ENCODE data around the gene C16orf92.

DNA sequence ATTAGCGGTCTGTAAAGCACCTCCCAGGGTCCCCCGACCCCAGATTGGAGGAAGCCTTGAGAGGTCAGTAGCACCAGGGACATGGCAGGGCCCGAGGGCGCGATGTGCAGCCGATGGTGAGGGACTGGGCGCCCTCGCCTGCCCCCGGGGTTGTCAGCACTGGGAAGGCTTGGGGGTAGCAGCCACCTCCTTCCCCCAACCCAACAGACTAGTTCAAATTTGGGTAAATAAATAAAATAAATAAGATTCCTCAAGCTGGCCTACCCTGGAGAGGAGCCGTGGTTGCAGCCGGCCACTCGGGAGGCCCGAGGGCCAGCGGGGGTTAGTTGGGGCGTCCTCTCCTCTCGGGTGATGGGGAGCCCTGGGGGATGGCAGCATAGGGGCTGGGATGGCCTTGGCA lies 1.5 kb downstream of the C16orf92 start:
- TF ChIP-seq TEAD1 (CRISPR knock-in tag; IDR thresholded peaks at IDR 0.05) (no peak), NFYB (CRISPR knock-in tag; conservative IDR thresholded peaks at IDR 0.05; ENCODE audit: low read depth) (no peak), KAT7 (CRISPR knock-in tag; IDR thresholded peaks at IDR 0.05; ENCODE audit: borderline replicate concordance) (no peak), NR3C1 (CRISPR knock-in tag; conservative IDR thresholded peaks at IDR 0.05; ENCODE audit: low read depth) (no peak), ETV6 (CRISPR knock-in tag; IDR thresholded peaks at IDR 0.05) (no peak), ZNF263 (CRISPR knock-in tag; IDR thresholded peaks at IDR 0.05; ENCODE audit: low read depth) (no peak), TP53 (CRISPR knock-in tag; IDR thresholded peaks at IDR 0.05) (no peak), CREB1 (CRISPR knock-in tag; IDR thresholded peaks at IDR 0.05) (no peak)
- TF ChIP-seq, protein P1, sequence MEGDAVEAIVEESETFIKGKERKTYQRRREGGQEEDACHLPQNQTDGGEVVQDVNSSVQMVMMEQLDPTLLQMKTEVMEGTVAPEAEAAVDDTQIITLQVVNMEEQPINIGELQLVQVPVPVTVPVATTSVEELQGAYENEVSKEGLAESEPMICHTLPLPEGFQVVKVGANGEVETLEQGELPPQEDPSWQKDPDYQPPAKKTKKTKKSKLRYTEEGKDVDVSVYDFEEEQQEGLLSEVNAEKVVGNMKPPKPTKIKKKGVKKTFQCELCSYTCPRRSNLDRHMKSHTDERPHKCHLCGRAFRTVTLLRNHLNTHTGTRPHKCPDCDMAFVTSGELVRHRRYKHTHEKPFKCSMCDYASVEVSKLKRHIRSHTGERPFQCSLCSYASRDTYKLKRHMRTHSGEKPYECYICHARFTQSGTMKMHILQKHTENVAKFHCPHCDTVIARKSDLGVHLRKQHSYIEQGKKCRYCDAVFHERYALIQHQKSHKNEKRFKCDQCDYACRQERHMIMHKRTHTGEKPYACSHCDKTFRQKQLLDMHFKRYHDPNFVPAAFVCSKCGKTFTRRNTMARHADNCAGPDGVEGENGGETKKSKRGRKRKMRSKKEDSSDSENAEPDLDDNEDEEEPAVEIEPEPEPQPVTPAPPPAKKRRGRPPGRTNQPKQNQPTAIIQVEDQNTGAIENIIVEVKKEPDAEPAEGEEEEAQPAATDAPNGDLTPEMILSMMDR (IDR thresholded peaks at IDR 0.05), result no peak
- TF ChIP-seq, protein P2, sequence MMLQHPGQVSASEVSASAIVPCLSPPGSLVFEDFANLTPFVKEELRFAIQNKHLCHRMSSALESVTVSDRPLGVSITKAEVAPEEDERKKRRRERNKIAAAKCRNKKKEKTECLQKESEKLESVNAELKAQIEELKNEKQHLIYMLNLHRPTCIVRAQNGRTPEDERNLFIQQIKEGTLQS (CRISPR knock-in tag; conservative IDR thresholded peaks at IDR 0.05), result no peak
- TF ChIP-seq, protein P3, sequence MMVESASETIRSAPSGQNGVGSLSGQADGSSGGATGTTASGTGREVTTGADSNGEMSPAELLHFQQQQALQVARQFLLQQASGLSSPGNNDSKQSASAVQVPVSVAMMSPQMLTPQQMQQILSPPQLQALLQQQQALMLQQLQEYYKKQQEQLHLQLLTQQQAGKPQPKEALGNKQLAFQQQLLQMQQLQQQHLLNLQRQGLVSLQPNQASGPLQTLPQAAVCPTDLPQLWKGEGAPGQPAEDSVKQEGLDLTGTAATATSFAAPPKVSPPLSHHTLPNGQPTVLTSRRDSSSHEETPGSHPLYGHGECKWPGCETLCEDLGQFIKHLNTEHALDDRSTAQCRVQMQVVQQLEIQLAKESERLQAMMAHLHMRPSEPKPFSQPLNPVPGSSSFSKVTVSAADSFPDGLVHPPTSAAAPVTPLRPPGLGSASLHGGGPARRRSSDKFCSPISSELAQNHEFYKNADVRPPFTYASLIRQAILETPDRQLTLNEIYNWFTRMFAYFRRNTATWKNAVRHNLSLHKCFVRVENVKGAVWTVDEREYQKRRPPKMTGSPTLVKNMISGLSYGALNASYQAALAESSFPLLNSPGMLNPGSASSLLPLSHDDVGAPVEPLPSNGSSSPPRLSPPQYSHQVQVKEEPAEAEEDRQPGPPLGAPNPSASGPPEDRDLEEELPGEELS (CRISPR knock-in tag; IDR thresholded peaks at IDR 0.05), result no peak
- TF ChIP-seq, protein P4, sequence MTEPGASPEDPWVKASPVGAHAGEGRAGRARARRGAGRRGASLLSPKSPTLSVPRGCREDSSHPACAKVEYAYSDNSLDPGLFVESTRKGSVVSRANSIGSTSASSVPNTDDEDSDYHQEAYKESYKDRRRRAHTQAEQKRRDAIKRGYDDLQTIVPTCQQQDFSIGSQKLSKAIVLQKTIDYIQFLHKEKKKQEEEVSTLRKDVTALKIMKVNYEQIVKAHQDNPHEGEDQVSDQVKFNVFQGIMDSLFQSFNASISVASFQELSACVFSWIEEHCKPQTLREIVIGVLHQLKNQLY (CRISPR knock-in tag; IDR thresholded peaks at IDR 0.05), result no peak
- TF ChIP-seq, protein P5, sequence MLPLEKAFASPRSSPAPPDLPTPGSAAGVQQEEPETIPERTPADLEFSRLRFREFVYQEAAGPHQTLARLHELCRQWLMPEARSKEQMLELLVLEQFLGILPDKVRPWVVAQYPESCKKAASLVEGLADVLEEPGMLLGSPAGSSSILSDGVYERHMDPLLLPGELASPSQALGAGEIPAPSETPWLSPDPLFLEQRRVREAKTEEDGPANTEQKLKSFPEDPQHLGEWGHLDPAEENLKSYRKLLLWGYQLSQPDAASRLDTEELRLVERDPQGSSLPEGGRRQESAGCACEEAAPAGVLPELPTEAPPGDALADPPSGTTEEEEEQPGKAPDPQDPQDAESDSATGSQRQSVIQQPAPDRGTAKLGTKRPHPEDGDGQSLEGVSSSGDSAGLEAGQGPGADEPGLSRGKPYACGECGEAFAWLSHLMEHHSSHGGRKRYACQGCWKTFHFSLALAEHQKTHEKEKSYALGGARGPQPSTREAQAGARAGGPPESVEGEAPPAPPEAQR (CRISPR knock-in tag; IDR thresholded peaks at IDR 0.05), result no peak
- TF ChIP-seq, protein P6, sequence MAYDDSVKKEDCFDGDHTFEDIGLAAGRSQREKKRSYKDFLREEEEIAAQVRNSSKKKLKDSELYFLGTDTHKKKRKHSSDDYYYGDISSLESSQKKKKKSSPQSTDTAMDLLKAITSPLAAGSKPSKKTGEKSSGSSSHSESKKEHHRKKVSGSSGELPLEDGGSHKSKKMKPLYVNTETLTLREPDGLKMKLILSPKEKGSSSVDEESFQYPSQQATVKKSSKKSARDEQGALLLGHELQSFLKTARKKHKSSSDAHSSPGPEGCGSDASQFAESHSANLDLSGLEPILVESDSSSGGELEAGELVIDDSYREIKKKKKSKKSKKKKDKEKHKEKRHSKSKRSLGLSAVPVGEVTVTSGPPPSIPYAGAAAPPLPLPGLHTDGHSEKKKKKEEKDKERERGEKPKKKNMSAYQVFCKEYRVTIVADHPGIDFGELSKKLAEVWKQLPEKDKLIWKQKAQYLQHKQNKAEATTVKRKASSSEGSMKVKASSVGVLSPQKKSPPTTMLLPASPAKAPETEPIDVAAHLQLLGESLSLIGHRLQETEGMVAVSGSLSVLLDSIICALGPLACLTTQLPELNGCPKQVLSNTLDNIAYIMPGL (CRISPR knock-in tag; IDR thresholded peaks at IDR 0.05), result no peak
